OCI-LY1 (cell line): ENCODE data around the gene TOR1A.

ENCODE experiments used
- H2AFZ ChIP-seq: fragments of 200-600 bp; sonication (generic), shearing (Covaris generic); 2 replicates; pipeline ENCODE4 v1.6.0; 2014; ENCODE audit warnings: antibody characterized with exemption, mild to moderate bottlenecking, low read length
- H3F3A ChIP-seq: fragments of 200-600 bp; sonication (generic), shearing (Covaris generic); 2 replicates; pipeline ENCODE4 v1.6.0; 2014; ENCODE audit warnings: mild to moderate bottlenecking, antibody characterized with exemption, low read length, moderate library complexity; ENCODE audit not compliant: insufficient read depth
- H3K27ac ChIP-seq: fragments of 200-600 bp; sonication (generic); 2 replicates; pipeline ENCODE4 v1.5.1; 2014; ENCODE audit warnings: low read length, mixed run types, mild to moderate bottlenecking, low read depth; ENCODE audit not compliant: poor library complexity, severe bottlenecking
- H3K27me3 ChIP-seq: fragments of 200-600 bp; sonication (generic); 2 replicates; pipeline ENCODE4 v1.6.0; 2014; ENCODE audit warnings: antibody characterized with exemption, mild to moderate bottlenecking, low read length, moderate library complexity; ENCODE audit not compliant: insufficient read depth
- H3K36me3 ChIP-seq: fragments of 200-600 bp; sonication (generic); 2 replicates; pipeline ENCODE4 v1.6.1; 2014; ENCODE audit warnings: mild to moderate bottlenecking, antibody characterized with exemption, low read length, moderate library complexity, mixed read lengths; ENCODE audit not compliant: insufficient read depth
- H3K4me1 ChIP-seq: fragments of 200-600 bp; sonication (generic); 2 replicates; pipeline ENCODE4 v1.5.1; 2014; ENCODE audit warnings: mild to moderate bottlenecking, low read length, moderate library complexity; ENCODE audit not compliant: insufficient read depth, severe bottlenecking
- H3K4me2 ChIP-seq: fragments of 200-600 bp; sonication (generic), shearing (Covaris generic); 2 replicates; pipeline ENCODE4 v1.6.1; 2014; ENCODE audit warnings: low read length
- H3K4me3 ChIP-seq: fragments of 200-600 bp; sonication (generic); 2 replicates; pipeline ENCODE4 v1.5.1; 2014; ENCODE audit warnings: low read length, low read depth, mild to moderate bottlenecking, mixed read lengths; ENCODE audit not compliant: poor library complexity, severe bottlenecking
- H3K79me2 ChIP-seq: fragments of 200-600 bp; shearing (Covaris generic); 2 replicates; pipeline ENCODE4 v1.6.1; 2016; ENCODE audit warnings: mixed run types, low read length, mixed read lengths; ENCODE audit not compliant: insufficient read depth
- H3K9ac ChIP-seq: fragments of 200-600 bp; sonication (generic), shearing (Covaris generic); 2 replicates; pipeline ENCODE4 v1.6.1; 2014; ENCODE audit warnings: mild to moderate bottlenecking, low read length, mixed read lengths
- H3K9me2 ChIP-seq: fragments of 200-600 bp; sonication (generic), shearing (Covaris generic); 2 replicates; pipeline ENCODE4 v1.6.1; 2014; ENCODE audit warnings: low read depth, mild to moderate bottlenecking, low read length, mixed read lengths
- H3K9me3 ChIP-seq: fragments of 200-600 bp; shearing (Covaris generic); 2 replicates; pipeline ENCODE4 v1.6.1; 2014; ENCODE audit warnings: low read length, mixed read lengths
- H4K20me1 ChIP-seq: fragments of 200-600 bp; sonication (generic), shearing (Covaris generic); 2 replicates; pipeline ENCODE4 v1.6.0; 2016; ENCODE audit warnings: mild to moderate bottlenecking, low read length; ENCODE audit not compliant: insufficient read depth
- CTCF ChIP-seq: fragments of 200-600 bp; sonication (generic), shearing (Covaris generic); IDR thresholded peaks from 2 replicates; pipeline ENCODE4 v1.5.1; 2017; ENCODE audit warnings: mild to moderate bottlenecking, antibody characterized with exemption, low read length, moderate library complexity, mixed read lengths
- EZH2 ChIP-seq: fragments of 200-600 bp; sonication (generic), shearing (Covaris generic); IDR thresholded peaks from 2 replicates; pipeline ENCODE4 v1.8.0; 2017; ENCODE audit warnings: borderline replicate concordance, mixed run types, mild to moderate bottlenecking, antibody characterized with exemption, low read length, moderate library complexity, mixed read lengths

The TOR1A gene

GRCh38 chr9:129832982-129833381, 9.0 kb upstream of the TOR1A start:
- no peaks in the 10 kb centered on the region for H3K9me2 ChIP-seq
- no peak overlapping the region for H3K27ac ChIP-seq
- no peaks in the 10 kb centered on the region for H3K9me3 ChIP-seq
- peaks cover 20% of the 10 kb centered on the region for H3K4me1 ChIP-seq
- no peak overlapping the region for H3K4me3 ChIP-seq
- no peak overlapping the region for H2AFZ ChIP-seq
- peaks cover 61% of the 10 kb centered on the region for H3K36me3 ChIP-seq
- TF ChIP-seq EZH2: no peak
- no peak for TF ChIP-seq CTCF
- no peak overlapping the region for H3K4me2 ChIP-seq
- H3F3A ChIP-seq: no peaks in the 10 kb centered on the region
- no peaks in the 10 kb centered on the region for H3K27me3 ChIP-seq
- peaks cover 10% of the 10 kb centered on the region for H3K79me2 ChIP-seq
- no peak overlapping the region for H3K9ac ChIP-seq
- no peaks in the 10 kb centered on the region for H4K20me1 ChIP-seq

- no peak overlapping the region for H3K4me3 ChIP-seq
- H2AFZ ChIP-seq: no peak overlapping the region
- no peak overlapping the region for H3K27ac ChIP-seq
- no peak overlapping the region for H3K9ac ChIP-seq
- no peaks in the 10 kb centered on the region for H3K9me3 ChIP-seq
- H3K27me3 ChIP-seq: no peaks in the 10 kb centered on the region
- H3K4me2 ChIP-seq: no peak overlapping the region
- peaks cover 2% of the 10 kb centered on the region for H3K79me2 ChIP-seq
- H3F3A ChIP-seq: peaks cover 6% of the 10 kb centered on the region; the same call in 1 of the 2 replicates
- H3K4me1 ChIP-seq: peaks cover 4% of the 10 kb centered on the region
- no peaks in the 10 kb centered on the region for H3K9me2 ChIP-seq
- TF ChIP-seq EZH2: no peak
- no peaks in the 10 kb centered on the region for H4K20me1 ChIP-seq
- H3K36me3 ChIP-seq: peaks cover 65% of the 10 kb centered on the region
These were observed 5.0 kb upstream of the TOR1A start for GRCh38 chr9:129828969-129829368.

- Histone ChIP-seq H3K9ac (no peak overlapping the region), H3K27me3 (no peaks in the 10 kb centered on the region), H4K20me1 (no peaks in the 10 kb centered on the region), H3K27ac (no peak overlapping the region), H3K4me2 (no peak overlapping the region), H3K79me2 (peaks cover 2% of the 10 kb centered on the region; the same call in 1 of the 2 replicates), H3K4me1 (peaks cover 1% of the 10 kb centered on the region), H3K36me3 (peaks cover 57% of the 10 kb centered on the region), H3K4me3 (no peak overlapping the region), H3F3A (peaks cover 6% of the 10 kb centered on the region; the same call in 1 of the 2 replicates), H3K9me2 (no peaks in the 10 kb centered on the region), H3K9me3 (no peaks in the 10 kb centered on the region), H2AFZ (no peak overlapping the region)
- no peak for TF ChIP-seq CTCF
- TF ChIP-seq EZH2: no peak
These were observed 4.1 kb upstream of the TOR1A start for GRCh38 chr9:129828051-129828450.

- no peak overlapping the region for H3K9ac ChIP-seq
- no peaks in the 10 kb centered on the region for H3K9me3 ChIP-seq
- no peak overlapping the region for H3K4me2 ChIP-seq
- H3K27me3 ChIP-seq: no peaks in the 10 kb centered on the region
- no peak overlapping the region for H2AFZ ChIP-seq
- no peak overlapping the region for H3K4me3 ChIP-seq
- H3K79me2 ChIP-seq: peaks cover 5% of the 10 kb centered on the region; the same call in 1 of the 2 replicates
- TF ChIP-seq CTCF: no peak
- no peak for TF ChIP-seq EZH2
- H3K27ac ChIP-seq: no peak overlapping the region
- no peaks in the 10 kb centered on the region for H3K9me2 ChIP-seq
- H3K36me3 ChIP-seq: peaks cover 54% of the 10 kb centered on the region
- no peaks in the 10 kb centered on the region for H4K20me1 ChIP-seq
- H3K4me1 ChIP-seq: peaks cover 8% of the 10 kb centered on the region
- peaks cover 6% of the 10 kb centered on the region; the same call in 1 of the 2 replicates for H3F3A ChIP-seq
These were observed 2.8 kb upstream of the TOR1A start for GRCh38 chr9:129826759-129827158.
